Effector memory CD4-positive, alpha-beta T cell (primary cell): ENCODE data around the gene PRMT1.

ENCODE experiments used
- DNase-seq, 3 donors: peaks; one replicate each; pipeline ENCODE4 v3.0.0-alpha.2; 2020
- H3K27ac ChIP-seq: 2 replicates; pipeline ENCODE4 v1.7.0; 2013; ENCODE audit warnings: mild to moderate bottlenecking, low read length, moderate library complexity; ENCODE audit not compliant: insufficient read depth, poor library complexity, severe bottlenecking
- H3K27me3 ChIP-seq: replicated peaks from 2 replicates; pipeline ENCODE4 v1.7.0; 2013; ENCODE audit warnings: mild to moderate bottlenecking, low read length; ENCODE audit not compliant: insufficient read depth, control insufficient read depth, poor library complexity, severe bottlenecking
- H3K36me3 ChIP-seq: 2 replicates; pipeline ENCODE4 v1.7.0; 2013; ENCODE audit warnings: mild to moderate bottlenecking, low read length, moderate library complexity; ENCODE audit not compliant: control insufficient read depth, insufficient read depth
- H3K4me1 ChIP-seq: 2 replicates; pipeline ENCODE4 v1.7.0; 2013; ENCODE audit warnings: low read length, mild to moderate bottlenecking; ENCODE audit not compliant: control insufficient read depth, insufficient read depth, poor library complexity, severe bottlenecking
- H3K4me3 ChIP-seq: 2 replicates; pipeline ENCODE4 v1.7.0; 2013; ENCODE audit warnings: low read length, low read depth, mild to moderate bottlenecking; ENCODE audit not compliant: insufficient read depth, poor library complexity, severe bottlenecking
- H3K9me3 ChIP-seq: 2 replicates; pipeline ENCODE4 v1.7.0; 2013; ENCODE audit warnings: mild to moderate bottlenecking, low read length, moderate library complexity; ENCODE audit not compliant: control insufficient read depth

PRMT1 gene

DNA sequence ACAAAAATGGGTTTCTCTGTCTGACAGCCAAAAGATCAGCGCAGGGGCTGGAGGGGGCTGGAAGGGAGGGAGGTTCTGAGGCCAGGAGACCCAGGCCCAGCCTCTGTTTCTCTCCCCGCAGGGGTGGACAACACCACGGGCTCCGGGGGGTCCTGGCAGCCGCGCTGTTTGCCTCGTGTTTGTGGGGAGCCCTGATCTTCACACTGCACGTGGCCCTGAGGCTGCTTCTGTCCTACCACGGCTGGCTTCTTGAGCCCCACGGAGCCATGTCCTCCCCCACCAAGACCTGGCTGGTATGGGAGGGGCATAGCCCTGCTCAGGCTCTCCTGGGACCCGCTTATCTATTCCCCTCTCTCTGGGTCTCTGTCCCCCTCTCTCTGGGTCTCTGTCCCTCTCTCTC, 23.5 kb downstream of the PRMT1 start:
- H3K27me3 ChIP-seq = peaks cover 2% of the 10 kb centered on the region
- no peaks in the 10 kb centered on the region for H3K4me1 ChIP-seq
- no peaks in the 10 kb centered on the region for H3K36me3 ChIP-seq
- H3K9me3 ChIP-seq = no peaks in the 10 kb centered on the region
- no peak overlapping the region for H3K27ac ChIP-seq
- H3K4me3 ChIP-seq = no peak overlapping the region
- DNase-seq = no peak

DNA sequence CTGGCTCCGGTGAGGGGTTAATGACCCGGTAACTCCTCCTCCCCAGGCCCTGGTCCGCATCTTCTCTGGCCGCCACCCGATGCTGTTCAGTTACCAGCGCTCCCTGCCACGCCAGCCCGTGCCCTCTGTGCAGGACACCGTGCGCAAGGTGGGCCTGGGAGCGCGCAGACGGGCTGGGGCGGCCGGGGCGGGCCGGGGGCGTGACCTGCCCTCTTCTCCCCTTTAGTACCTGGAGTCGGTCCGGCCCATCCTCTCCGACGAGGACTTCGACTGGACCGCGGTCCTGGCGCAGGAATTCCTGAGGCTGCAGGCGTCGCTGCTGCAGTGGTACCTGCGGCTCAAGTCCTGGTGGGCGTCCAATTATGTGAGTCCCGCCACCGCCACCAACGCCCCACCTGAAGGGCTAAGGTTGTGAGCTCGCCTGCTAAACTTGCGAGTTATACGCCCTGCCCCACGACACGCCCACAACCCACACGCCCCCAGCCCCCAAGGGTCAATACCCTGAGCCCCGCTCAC, 24.3 kb downstream of the PRMT1 start:
- no peaks in the 10 kb centered on the region for H3K36me3 ChIP-seq
- no peak overlapping the region for H3K4me3 ChIP-seq

DNA sequence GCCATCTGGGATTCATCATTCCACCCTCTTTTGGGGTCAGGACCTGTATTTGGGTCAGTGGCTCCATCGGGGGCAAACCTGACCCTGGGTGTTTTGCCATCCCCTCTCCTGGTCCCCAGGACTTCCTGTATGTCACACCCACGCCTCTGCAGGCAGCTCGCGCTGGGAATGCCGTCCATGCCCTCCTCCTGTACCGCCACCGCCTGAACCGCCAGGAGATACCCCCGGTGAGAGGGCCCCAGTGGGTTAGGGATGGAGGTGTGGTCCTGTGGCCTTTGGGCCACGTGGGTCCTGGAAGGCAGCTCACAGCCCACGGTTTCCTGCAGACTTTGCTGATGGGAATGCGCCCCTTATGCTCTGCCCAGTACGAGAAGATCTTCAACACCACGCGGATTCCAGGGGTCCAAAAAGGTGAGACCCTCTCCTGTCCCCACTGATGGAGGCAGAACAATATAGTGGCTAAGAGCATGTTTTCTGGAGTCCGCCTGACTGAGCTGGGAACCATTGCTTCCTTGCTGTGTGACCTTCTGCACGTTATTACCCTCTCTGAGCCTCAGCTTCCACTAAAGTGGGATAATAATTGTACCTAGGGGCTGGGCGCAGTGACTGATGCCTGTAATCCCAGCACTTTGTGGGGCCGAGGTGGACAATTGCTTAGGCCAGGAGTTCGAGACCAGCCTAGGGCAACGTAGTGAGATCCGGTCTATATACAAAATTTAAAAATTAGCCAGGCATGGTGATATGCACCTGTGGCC, 28.0 kb downstream of the PRMT1 start:
- Histone ChIP-seq H3K27ac (no peak overlapping the region), H3K36me3 (no peaks in the 10 kb centered on the region), H3K27me3 (peaks cover 2% of the 10 kb centered on the region), H3K4me3 (no peak overlapping the region), H3K4me1 (no peaks in the 10 kb centered on the region), H3K9me3 (no peaks in the 10 kb centered on the region)
- DNase-seq = no peak

More for the DNA sequence above, 24.3 kb downstream of the PRMT1 start:
- no peaks in the 10 kb centered on the region for H3K9me3 ChIP-seq
- DNase-seq = no peak
- no peaks in the 10 kb centered on the region for H3K4me1 ChIP-seq
- no peak overlapping the region for H3K27ac ChIP-seq
- peaks cover 2% of the 10 kb centered on the region for H3K27me3 ChIP-seq

DNA sequence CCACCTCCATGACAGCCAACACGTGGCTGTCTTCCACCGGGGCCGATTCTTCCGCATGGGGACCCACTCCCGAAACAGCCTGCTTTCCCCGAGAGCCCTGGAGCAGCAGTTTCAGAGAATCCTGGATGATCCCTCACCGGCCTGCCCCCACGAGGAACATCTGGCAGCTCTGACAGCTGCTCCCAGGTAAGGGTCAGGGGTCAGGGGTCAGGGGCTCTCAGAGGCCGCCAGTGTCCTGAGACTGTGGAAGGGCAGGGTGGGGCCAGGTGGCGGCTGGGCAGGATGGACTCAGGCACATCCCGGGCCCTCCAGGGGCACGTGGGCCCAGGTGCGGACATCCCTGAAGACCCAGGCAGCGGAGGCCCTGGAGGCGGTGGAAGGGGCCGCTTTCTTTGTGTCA, 28.8 kb downstream of the PRMT1 start:
- peaks cover 2% of the 10 kb centered on the region for H3K27me3 ChIP-seq
- H3K36me3 ChIP-seq = no peaks in the 10 kb centered on the region
- no peak for DNase-seq
- no peak overlapping the region for H3K27ac ChIP-seq
- no peak overlapping the region for H3K4me3 ChIP-seq
- H3K9me3 ChIP-seq = no peaks in the 10 kb centered on the region
- H3K4me1 ChIP-seq = no peaks in the 10 kb centered on the region

DNA sequence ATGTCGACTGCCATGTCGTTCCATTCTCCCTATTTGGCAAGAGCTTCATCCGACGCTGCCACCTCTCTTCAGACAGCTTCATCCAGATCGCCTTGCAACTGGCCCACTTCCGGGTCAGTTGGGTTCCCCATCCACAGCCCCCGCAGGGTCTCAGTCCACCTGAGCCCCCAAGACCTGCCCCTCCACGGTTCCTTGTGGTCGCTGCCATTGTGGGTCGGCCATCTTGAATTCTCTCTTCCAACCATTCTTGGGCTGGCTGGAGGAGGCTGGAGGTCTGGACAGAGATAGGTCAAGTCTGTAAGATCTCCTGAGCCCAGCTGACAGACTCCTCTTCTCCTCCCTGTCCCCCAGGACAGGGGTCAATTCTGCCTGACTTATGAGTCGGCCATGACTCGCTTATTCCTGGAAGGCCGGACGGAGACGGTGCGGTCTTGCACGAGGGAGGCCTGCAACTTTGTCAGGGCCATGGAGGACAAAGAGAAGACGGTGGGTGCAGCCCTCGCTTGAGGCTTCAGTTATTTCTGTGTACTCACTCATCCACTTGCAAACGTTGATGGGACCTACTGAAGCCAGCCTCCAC, 33.4 kb downstream of the PRMT1 start:
- no peak for DNase-seq
- Histone ChIP-seq H3K27ac (no peak overlapping the region), H3K4me1 (no peaks in the 10 kb centered on the region), H3K36me3 (no peaks in the 10 kb centered on the region), H3K27me3 (no peaks in the 10 kb centered on the region), H3K9me3 (no peaks in the 10 kb centered on the region), H3K4me3 (no peak overlapping the region)

DNA sequence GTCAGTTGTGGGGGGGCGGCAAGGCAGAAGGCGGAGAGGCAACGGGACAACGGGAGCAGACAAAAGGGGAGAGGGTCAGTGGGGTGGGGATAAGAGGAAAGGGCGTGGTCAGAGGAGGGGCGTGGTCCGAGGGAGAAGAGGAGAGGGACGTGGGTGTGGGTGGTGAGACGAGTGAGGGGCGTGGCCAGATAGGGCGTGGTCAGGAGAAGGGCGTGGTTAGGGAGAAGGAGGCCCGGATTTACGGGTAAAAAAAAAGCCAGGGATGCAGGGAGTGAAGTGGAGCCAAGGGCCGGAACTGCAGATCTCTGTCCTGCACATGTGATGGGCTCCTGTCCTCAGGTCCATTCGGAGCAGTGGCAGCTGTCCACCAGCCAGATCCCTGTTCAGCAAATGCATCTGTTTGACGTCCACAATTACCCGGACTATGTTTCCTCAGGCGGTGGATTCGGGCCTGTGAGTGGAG, 35.4 kb downstream of the PRMT1 start:
- no peak for DNase-seq
- Histone ChIP-seq H3K36me3 (no peaks in the 10 kb centered on the region), H3K4me1 (no peaks in the 10 kb centered on the region), H3K27me3 (no peaks in the 10 kb centered on the region), H3K4me3 (no peak overlapping the region), H3K27ac (no peak overlapping the region), H3K9me3 (no peaks in the 10 kb centered on the region)

DNA sequence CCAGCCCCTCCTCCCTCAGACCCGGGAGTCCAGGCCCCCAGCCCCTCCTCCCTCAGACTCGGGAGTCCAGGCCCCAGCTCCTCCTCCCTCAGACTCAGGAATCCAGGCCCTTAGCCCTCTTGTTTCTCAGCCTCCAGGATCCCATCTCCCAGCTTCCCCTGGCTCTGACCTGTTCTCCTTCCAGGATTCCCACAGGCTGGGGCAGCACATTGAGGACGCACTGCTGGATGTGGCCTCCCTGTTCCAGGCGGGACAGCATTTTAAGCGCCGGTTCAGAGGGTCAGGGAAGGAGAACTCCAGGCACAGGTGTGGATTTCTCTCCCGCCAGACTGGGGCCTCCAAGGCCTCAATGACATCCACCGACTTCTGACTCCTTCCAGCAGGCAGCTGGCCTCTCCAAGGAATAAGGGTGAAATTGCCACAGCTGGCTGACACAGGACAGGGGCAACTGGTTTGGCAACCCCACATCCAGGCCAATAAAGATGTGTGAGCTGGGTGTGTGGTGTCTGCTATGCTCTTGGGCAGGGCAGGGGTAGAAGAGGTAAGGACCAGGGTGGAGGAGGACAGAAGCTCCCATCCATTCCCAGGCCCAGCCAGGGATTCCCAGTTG, 36.3 kb downstream of the PRMT1 start:
- Histone ChIP-seq H3K9me3 (no peaks in the 10 kb centered on the region), H3K4me1 (peaks cover 4% of the 10 kb centered on the region), H3K36me3 (no peaks in the 10 kb centered on the region), H3K27ac (no peak overlapping the region), H3K27me3 (no peaks in the 10 kb centered on the region), H3K4me3 (no peak overlapping the region)
- no peak for DNase-seq

DNA sequence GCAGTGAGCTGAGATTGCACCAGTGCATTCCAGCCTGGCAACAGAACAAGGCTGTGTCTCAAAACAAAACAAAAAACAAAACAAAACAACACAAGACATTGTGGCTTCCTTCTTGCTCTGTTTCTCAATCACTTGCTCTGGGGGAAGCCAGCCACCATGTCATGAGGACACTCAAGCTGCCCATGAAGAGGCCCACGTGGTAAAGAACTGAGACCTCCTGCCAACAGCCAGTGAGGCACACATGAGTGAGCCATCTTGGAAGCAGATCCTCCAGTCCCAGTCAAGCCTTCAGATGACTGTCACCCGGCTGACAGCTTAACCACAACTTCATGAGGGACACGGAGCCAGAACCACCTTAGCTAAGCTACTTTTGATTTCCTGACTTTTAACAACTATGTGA, 39.1 kb downstream of the PRMT1 start:
- no peaks in the 10 kb centered on the region for H3K27me3 ChIP-seq
- DNase-seq = no peak
- no peaks in the 10 kb centered on the region for H3K9me3 ChIP-seq
- H3K36me3 ChIP-seq = no peaks in the 10 kb centered on the region
- H3K27ac ChIP-seq = no peak overlapping the region
- no peak overlapping the region for H3K4me3 ChIP-seq
- peaks cover 4% of the 10 kb centered on the region for H3K4me1 ChIP-seq

DNA sequence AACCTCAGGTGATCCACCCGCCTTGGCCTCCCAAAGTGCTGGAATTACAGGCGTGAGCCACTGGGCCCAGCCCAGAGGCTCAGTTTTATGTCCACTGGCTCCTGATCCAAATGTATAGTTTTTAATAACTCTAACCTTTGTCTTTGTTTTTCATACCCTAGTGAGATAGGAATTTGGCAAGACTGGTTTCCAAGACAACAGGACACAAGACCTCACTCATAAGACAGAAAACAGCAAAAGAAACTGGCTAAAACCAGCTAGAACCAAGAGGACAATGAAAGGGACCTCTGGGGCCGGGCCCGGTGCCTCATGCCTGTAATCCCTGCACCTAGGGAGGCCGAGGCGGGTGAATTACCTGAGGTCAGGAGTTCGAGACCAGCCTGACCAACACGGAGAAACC, 41.4 kb downstream of the PRMT1 start:
- Histone ChIP-seq H3K4me1 (peaks cover 4% of the 10 kb centered on the region), H3K27me3 (no peaks in the 10 kb centered on the region), H3K4me3 (no peak overlapping the region), H3K36me3 (no peaks in the 10 kb centered on the region), H3K9me3 (no peaks in the 10 kb centered on the region), H3K27ac (no peak overlapping the region)
- no peak for DNase-seq

DNA sequence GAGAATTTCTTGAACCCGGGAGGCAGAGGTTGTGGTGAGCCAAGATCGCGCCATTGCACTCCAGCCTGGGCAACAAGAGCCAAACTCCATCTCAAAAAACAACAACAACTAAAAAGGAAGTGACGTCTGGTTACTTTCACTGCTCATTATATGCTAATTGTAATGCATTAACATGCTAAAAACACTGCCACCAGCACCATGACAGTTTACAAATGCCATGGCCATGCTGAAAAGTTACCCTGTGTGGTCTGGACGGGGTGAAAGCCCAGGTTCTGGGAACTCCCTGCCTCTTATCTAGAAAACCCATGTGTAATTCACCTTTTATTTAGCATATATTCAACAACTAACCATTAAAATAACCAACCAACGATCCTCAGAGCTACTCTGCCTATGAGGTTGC, 41.9 kb downstream of the PRMT1 start:
- peaks cover 4% of the 10 kb centered on the region for H3K4me1 ChIP-seq
- H3K9me3 ChIP-seq = no peaks in the 10 kb centered on the region
- H3K4me3 ChIP-seq = no peak overlapping the region
- no peak for DNase-seq
- no peak overlapping the region for H3K27ac ChIP-seq
- no peaks in the 10 kb centered on the region for H3K27me3 ChIP-seq
- no peaks in the 10 kb centered on the region for H3K36me3 ChIP-seq
